GM19324 (cell line): ENCODE measurements around the gene MICAL3.
"Not testable (repeated sequence)": the region's sequence is repeated elsewhere in the genome, so short reads cannot be mapped to it uniquely, and the experiment has no call there.

Experiments
- ATAC-seq: cut with Tn5 transposase; IDR thresholded peaks from one replicate; pipeline ENCODE4 v1.9.1; 2021; ENCODE audit warnings: mild to moderate bottlenecking, moderate library complexity; ENCODE audit not compliant: unreplicated experiment, low FRiP score

The MICAL3 gene

GRCh38 chr22:17775781-17776465 lies 248.4 kb downstream of the MICAL3 start:
- ATAC-seq, result no peak

- ATAC-seq, result no peak
Observed at GRCh38 chr22:17774926-17775685, 249.3 kb downstream of the MICAL3 start.

GRCh38 chr22:17774206-17774925 lies 250.0 kb downstream of the MICAL3 start, which contains the start of gene BID:
Gene BID, minus strand, starts transcription at chr22:17774469. Its CDS starts 24,353 bp downstream, at chr22:17750116.
- ATAC-seq, result peak; percentile 42

GRCh38 chr22:17773606-17774205 lies 250.7 kb downstream of the MICAL3 start:
- ATAC-seq, result peak; percentile 19

GRCh38 chr22:17772958-17773605 lies 251.3 kb downstream of the MICAL3 start:
- ATAC-seq, result no peak

GRCh38 chr22:17772249-17772957 lies 252.0 kb downstream of the MICAL3 start:
- no peak for ATAC-seq

- no peak for ATAC-seq
Observed at GRCh38 chr22:17770180-17771077, 253.9 kb downstream of the MICAL3 start.

- ATAC-seq, result no peak
Observed at GRCh38 chr22:17769716-17770082, 254.7 kb downstream of the MICAL3 start.

- no peak for ATAC-seq
Observed at GRCh38 chr22:17769013-17769715, 255.2 kb downstream of the MICAL3 start.

GRCh38 chr22:17767233-17768065 lies 256.9 kb downstream of the MICAL3 start:
- ATAC-seq, result peak; percentile 62

- ATAC-seq, result not testable (repeated sequence)
Observed at GRCh38 chr22:17764852-17765251, 259.5 kb downstream of the MICAL3 start.

GRCh38 chr22:17764036-17764435 lies 260.3 kb downstream of the MICAL3 start:
- ATAC-seq, result no peak

GRCh38 chr22:17763442-17763841 lies 260.9 kb downstream of the MICAL3 start:
- not testable (repeated sequence) for ATAC-seq

- ATAC-seq, result no peak
Observed at GRCh38 chr22:17761138-17761488, 263.2 kb downstream of the MICAL3 start.

- ATAC-seq, result no peak
Observed at GRCh38 chr22:17754233-17754925, 270.0 kb downstream of the MICAL3 start.

- no peak for ATAC-seq
Observed at GRCh38 chr22:17753401-17753989, 270.9 kb downstream of the MICAL3 start.
